DND-41 (cell line): ENCODE measurements around the gene OSCP1.

Source experiments
- ATAC-seq: fragments of 200-7000 bp; cut with Tn5 transposase; 3 replicates; pipeline ENCODE4 v1.9.1; 2021; ENCODE audit warnings: low read depth; ENCODE audit not compliant: insufficient read depth
- DNase-seq: peaks from one replicate; pipeline ENCODE4 v3.0.0-alpha.2; 2020
- H2AFZ ChIP-seq: 2 replicates; pipeline ENCODE4 v1.6.0; 2012; ENCODE audit warnings: low read depth, low read length
- H3K27ac ChIP-seq: 2 replicates; pipeline ENCODE4 v1.5.1; 2012; ENCODE audit warnings: low read length, inconsistent platforms
- H3K27me3 ChIP-seq: fragments of 200-600 bp; sonication (generic); 2 replicates; pipeline ENCODE4 v1.6.0; 2012; ENCODE audit warnings: low read length, mild to moderate bottlenecking, inconsistent platforms; ENCODE audit not compliant: insufficient read depth, poor library complexity
- H3K36me3 ChIP-seq: 2 replicates; pipeline ENCODE4 v1.5.1; 2012; ENCODE audit warnings: low read length, inconsistent platforms; ENCODE audit not compliant: insufficient read depth
- H3K4me1 ChIP-seq: 2 replicates; pipeline ENCODE4 v1.5.1; 2012; ENCODE audit warnings: mild to moderate bottlenecking, low read length; ENCODE audit not compliant: insufficient read depth
- H3K4me2 ChIP-seq: 2 replicates; pipeline ENCODE4 v1.6.0; 2012; ENCODE audit warnings: mild to moderate bottlenecking, moderate library complexity, low read length, inconsistent platforms; ENCODE audit not compliant: insufficient read depth
- H3K4me3 ChIP-seq, 2 experiments: fragments of 200-600 bp in 1 of 2; shearing (Covaris generic) in 1 of 2; 2 replicates each; pipeline ENCODE4 v1.5.1; 2012 to 2016; ENCODE audit warnings: inconsistent platforms in 2 of 2, low read length in 2 of 2, mild to moderate bottlenecking in 2 of 2, low read depth in 1 of 2, moderate library complexity in 1 of 2
- H3K79me2 ChIP-seq: 2 replicates; pipeline ENCODE4 v1.6.0; 2012; ENCODE audit warnings: low read length, inconsistent platforms; ENCODE audit not compliant: insufficient read depth
- H3K9ac ChIP-seq: 2 replicates; pipeline ENCODE4 v1.6.0; 2012; ENCODE audit warnings: low read depth, mild to moderate bottlenecking, inconsistent platforms, low read length, moderate library complexity
- H3K9me3 ChIP-seq: 2 replicates; pipeline ENCODE4 v1.5.1; 2012; ENCODE audit warnings: low read length, moderate library complexity, mild to moderate bottlenecking, inconsistent platforms; ENCODE audit not compliant: insufficient read depth, severe bottlenecking
- H4K20me1 ChIP-seq: 2 replicates; pipeline ENCODE4 v1.6.0; 2012; ENCODE audit warnings: low read length; ENCODE audit not compliant: insufficient read depth
- CTCF ChIP-seq: IDR thresholded peaks from 2 replicates; pipeline ENCODE4 v1.5.1; 2012; ENCODE audit warnings: borderline replicate concordance, low read length, moderate library complexity, mild to moderate bottlenecking; ENCODE audit not compliant: poor library complexity, severe bottlenecking; ENCODE audit errors: extremely low read depth
- EZH2 ChIP-seq: IDR thresholded peaks from 3 replicates; pipeline ENCODE4 v1.6.1; 2012; ENCODE audit warnings: borderline replicate concordance, low read depth, mild to moderate bottlenecking, moderate library complexity, low read length, inconsistent platforms; ENCODE audit not compliant: severe bottlenecking

Gene OSCP1

GRCh38 chr1:36400825-36401601 is 49.2 kb downstream of the OSCP1 start:
- Histone ChIP-seq H3K4me2 (no peak overlapping the region), H3K27ac (no peak overlapping the region), H3K36me3 (no peaks in the 10 kb centered on the region; the same call in 1 of the 2 replicates), H4K20me1 (no peaks in the 10 kb centered on the region), H3K9me3 (no peaks in the 10 kb centered on the region), H3K4me3 (no peak overlapping the region), H3K79me2 (peaks cover 21% of the 10 kb centered on the region), H2AFZ (no peak overlapping the region), H3K27me3 (no peaks in the 10 kb centered on the region), H3K4me1 (peaks cover 21% of the 10 kb centered on the region), H3K9ac (no peak overlapping the region)
- ATAC-seq (no peak), DNase-seq (no peak)
- TF ChIP-seq CTCF (no peak), EZH2 (no peak)

- H3K4me2 ChIP-seq = no peak overlapping the region
- peaks cover 22% of the 10 kb centered on the region for H3K4me1 ChIP-seq
- TF ChIP-seq EZH2 (no peak), CTCF (no peak)
- H3K27ac ChIP-seq = no peak overlapping the region
- no peak overlapping the region for H3K9ac ChIP-seq
- no peak overlapping the region for H3K4me3 ChIP-seq
- no peak for ATAC-seq
- H3K36me3 ChIP-seq = no peaks in the 10 kb centered on the region; the same call in 1 of the 2 replicates
- DNase-seq = no peak
- peaks cover 25% of the 10 kb centered on the region for H3K79me2 ChIP-seq
- H3K9me3 ChIP-seq = no peaks in the 10 kb centered on the region
- no peaks in the 10 kb centered on the region for H3K27me3 ChIP-seq
- H4K20me1 ChIP-seq = no peaks in the 10 kb centered on the region
- no peak overlapping the region for H2AFZ ChIP-seq
These were observed 49.8 kb downstream of the OSCP1 start for GRCh38 chr1:36400514-36400824.

- Histone ChIP-seq H4K20me1 (peaks cover 6% of the 10 kb centered on the region; the same call in 1 of the 2 replicates), H2AFZ (peak overlapping the region; percentile 96; the same call in 1 of the 2 replicates), H3K4me1 (peaks cover 27% of the 10 kb centered on the region), H3K9me3 (no peaks in the 10 kb centered on the region), H3K27ac (no peak overlapping the region; the same call in 1 of the 2 replicates), H3K27me3 (no peaks in the 10 kb centered on the region), H3K4me3 (peak overlapping the region; percentile 90 to 97; a peak in 3 of 4 replicates), H3K9ac (peak overlapping the region; percentile 82), H3K79me2 (peaks cover 35% of the 10 kb centered on the region), H3K4me2 (peak overlapping the region; percentile 90), H3K36me3 (peaks cover 12% of the 10 kb centered on the region)
- ATAC-seq = no peak
- TF ChIP-seq EZH2 = no peak
- TF ChIP-seq CTCF = no peak
- DNase-seq = no peak
These were observed 51.8 kb downstream of the OSCP1 start for GRCh38 chr1:36398370-36398977.
